Epithelial cell of proximal tubule (primary cell): Measurements from ENCODE around the gene RIOX2. TPM values are rescaled to one million over a fixed set of nuclear protein-coding genes. Genes with fewer than 3 reads are reported as not detected.

Experiments
- DNase-seq: peaks from one replicate; pipeline ENCODE4 v3.0.0-alpha.2; 2011; ENCODE audit warnings: low read depth
- H3K4me3 ChIP-seq: 2 replicates; pipeline ENCODE4 v1.5.1; 2011; ENCODE audit warnings: low read depth, mild to moderate bottlenecking, low read length
- total RNA-seq: library from RNA; depleted of rRNA; stranded (reverse); fragments of >200 nt; gene quantifications from 2 replicates; pipeline ENCODE4 v1.2.3, GENCODE V29; 2015
- TF ChIP-seq, protein P1 (sequence below): conservative IDR thresholded peaks from 2 replicates; pipeline ENCODE4 v1.5.1; 2012; ENCODE audit warnings: low read depth, mild to moderate bottlenecking, low read length

Gene RIOX2
- total RNA-seq, 1 donor from 2014 or later = 15.6 TPM

DNA sequence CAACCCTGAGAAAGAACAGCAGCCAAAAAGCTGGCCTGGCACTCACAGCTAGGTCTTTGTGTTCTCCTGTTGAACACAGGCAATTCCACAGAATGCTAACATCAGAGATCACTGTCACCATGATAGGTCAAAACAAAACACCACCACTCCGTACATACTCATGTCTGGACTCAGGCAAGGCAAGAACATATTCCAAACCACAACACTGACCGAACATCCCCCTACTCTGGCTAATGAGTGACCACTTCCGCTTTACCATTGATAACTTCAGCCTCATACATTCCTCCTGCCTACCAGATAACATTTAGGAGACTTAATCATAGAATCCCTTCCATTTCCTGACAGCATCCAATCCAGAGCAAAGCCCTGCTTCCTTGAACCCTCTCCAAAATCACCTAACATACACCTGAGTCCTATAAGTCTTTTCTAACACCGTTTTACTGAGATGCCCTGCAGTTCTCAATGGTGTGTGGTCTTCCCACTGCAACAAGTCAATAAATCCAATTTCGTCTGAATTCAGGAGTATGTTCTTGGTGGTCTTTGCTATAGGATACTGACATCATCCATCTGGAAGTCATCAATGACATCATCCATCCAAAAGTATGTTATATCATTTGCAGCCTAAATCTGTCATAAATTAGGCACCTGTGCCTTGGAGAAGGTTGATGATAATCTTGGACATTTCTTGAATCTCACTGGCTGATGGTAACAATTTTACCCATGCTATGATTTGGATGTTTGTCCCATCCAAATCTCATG lies 23.7 kb downstream of the RIOX2 start:
- TF ChIP-seq, protein P1, sequence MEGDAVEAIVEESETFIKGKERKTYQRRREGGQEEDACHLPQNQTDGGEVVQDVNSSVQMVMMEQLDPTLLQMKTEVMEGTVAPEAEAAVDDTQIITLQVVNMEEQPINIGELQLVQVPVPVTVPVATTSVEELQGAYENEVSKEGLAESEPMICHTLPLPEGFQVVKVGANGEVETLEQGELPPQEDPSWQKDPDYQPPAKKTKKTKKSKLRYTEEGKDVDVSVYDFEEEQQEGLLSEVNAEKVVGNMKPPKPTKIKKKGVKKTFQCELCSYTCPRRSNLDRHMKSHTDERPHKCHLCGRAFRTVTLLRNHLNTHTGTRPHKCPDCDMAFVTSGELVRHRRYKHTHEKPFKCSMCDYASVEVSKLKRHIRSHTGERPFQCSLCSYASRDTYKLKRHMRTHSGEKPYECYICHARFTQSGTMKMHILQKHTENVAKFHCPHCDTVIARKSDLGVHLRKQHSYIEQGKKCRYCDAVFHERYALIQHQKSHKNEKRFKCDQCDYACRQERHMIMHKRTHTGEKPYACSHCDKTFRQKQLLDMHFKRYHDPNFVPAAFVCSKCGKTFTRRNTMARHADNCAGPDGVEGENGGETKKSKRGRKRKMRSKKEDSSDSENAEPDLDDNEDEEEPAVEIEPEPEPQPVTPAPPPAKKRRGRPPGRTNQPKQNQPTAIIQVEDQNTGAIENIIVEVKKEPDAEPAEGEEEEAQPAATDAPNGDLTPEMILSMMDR = no peak
- no peak for DNase-seq
- no peak overlapping the region for H3K4me3 ChIP-seq

GRCh38 chr3:97942801-97943546 lies 29.3 kb downstream of the RIOX2 start:
- TF ChIP-seq, protein P1 = no peak
- no peak overlapping the region for H3K4me3 ChIP-seq
- no peak for DNase-seq

- H3K4me3 ChIP-seq = no peak overlapping the region
- DNase-seq = no peak
- TF ChIP-seq, protein P1 = no peak
Measured at GRCh38 chr3:97940034-97940433, 32.2 kb downstream of the RIOX2 start.

DNA sequence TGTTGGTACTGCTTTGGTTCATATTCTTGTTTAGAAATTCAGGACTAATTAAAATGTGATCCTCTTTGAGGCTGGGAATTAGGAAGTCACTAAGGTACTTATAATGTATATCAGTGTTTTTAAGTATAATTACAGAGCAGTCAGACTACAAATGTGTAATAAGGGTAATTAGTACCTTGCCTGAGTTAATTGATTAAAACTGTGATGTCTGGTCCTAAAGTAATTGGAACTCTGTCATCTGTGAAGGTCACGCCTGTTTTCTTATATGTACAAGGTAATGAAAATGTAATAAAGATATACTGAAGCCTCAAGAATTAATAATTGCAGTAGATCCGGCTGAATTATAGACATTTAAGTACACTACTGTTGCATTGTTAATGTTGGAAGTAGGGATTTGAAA lies 32.8 kb downstream of the RIOX2 start:
- TF ChIP-seq, protein P1 = no peak
- no peak for DNase-seq
- H3K4me3 ChIP-seq = no peak overlapping the region

GRCh38 chr3:97938444-97938843 lies 33.8 kb downstream of the RIOX2 start:
- TF ChIP-seq, protein P1 = no peak
- no peak for DNase-seq
- H3K4me3 ChIP-seq = no peak overlapping the region

DNA sequence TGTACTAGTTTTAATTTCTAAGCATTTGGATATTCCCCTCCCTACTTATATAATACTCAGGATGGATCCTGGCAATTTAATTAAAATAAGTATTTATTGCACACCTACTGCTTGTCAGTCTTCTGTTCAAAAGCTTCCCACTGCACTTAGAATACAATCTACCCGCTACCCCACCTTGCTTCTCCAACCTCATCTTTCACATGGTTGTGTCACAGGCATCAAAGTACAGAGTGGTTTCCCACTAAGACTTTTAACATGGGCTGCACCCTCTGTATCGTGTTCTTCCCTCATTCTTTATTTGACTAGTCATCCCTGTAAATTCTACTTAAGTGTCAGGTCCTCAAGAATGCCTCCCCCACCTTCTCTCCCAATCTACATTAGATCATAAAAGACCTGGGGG lies 35.0 kb downstream of the RIOX2 start:
- no peak overlapping the region for H3K4me3 ChIP-seq
- DNase-seq = no peak
- TF ChIP-seq, protein P1 = no peak
